Fibroblast of skin of left quadriceps (primary cell): ENCODE measurements around the gene ZNF43.
"Not testable (repeated sequence)": the region's sequence is repeated elsewhere in the genome, so short reads cannot be mapped to it uniquely, and the experiment has no call there.

Experiments
- DNase-seq, 2 experiments: peaks; one replicate each; pipeline ENCODE4 v3.0.0-alpha.2; 2013; ENCODE audit warnings: low read depth in 2 of 2

Gene ZNF43

GRCh38 chr19:21808400-21809000, 27.5 kb downstream of the ZNF43 start:
- not testable (repeated sequence) for DNase-seq

GRCh38 chr19:21789466-21790085, 46.4 kb downstream of the ZNF43 start:
- DNase-seq, result no peak

GRCh38 chr19:21786936-21787335, 49.0 kb downstream of the ZNF43 start:
- no peak for DNase-seq

- DNase-seq, result not testable (repeated sequence)
Observed at GRCh38 chr19:21775792-21776191, 60.2 kb downstream of the ZNF43 start.

- DNase-seq, result peak; percentile 83
Observed at GRCh38 chr19:21767065-21767800, 68.7 kb downstream of the ZNF43 start, which contains the start of gene ZNF100. Gene ZNF100, minus strand, starts transcription at chr19:21767579. Its CDS starts 150 bp downstream, at chr19:21767429.

GRCh38 chr19:21766705-21767064, 69.3 kb downstream of the ZNF43 start:
- not testable (repeated sequence) for DNase-seq

GRCh38 chr19:21765151-21765550, 70.8 kb downstream of the ZNF43 start:
- DNase-seq, result no peak

- DNase-seq, result not testable (repeated sequence)
Observed at GRCh38 chr19:21761547-21761946, 74.4 kb downstream of the ZNF43 start.

GRCh38 chr19:21758296-21758695, 77.7 kb downstream of the ZNF43 start:
- DNase-seq, result no peak

GRCh38 chr19:21755555-21755954, 80.4 kb downstream of the ZNF43 start:
- DNase-seq, result not testable (repeated sequence)
